Spleen (tissue), 7 donors: ENCODE data around the gene PARP6.

Experiments
- CTCF ChIP-seq, 11 experiments: fragments of 200-600 bp in 7 of 11; fragments of 450-650 bp in 4 of 11; sonication (generic) in 4 of 11; IDR thresholded peaks in 8 of 11; conservative IDR thresholded peaks in 3 of 11; 1 replicate in 7 of 11; 2 replicates in 4 of 11; pipeline versions ENCODE4 v1.4.0 to v1.8.0; 2016 to 2021; ENCODE audit warnings: antibody characterized with exemption in 11 of 11, inconsistent platforms in 4 of 11, mild to moderate bottlenecking in 1 of 11
- POLR2A ChIP-seq, 3 donors: fragments of 450-650 bp; IDR thresholded peaks; one replicate each; pipeline ENCODE4 v1.5.1; 2017; ENCODE audit warnings: antibody characterized with exemption in 3 of 3, mild to moderate bottlenecking in 1 of 3
- POLR2AphosphoS5 ChIP-seq, 3 donors: sonication (generic); formaldehyde crosslinking; IDR thresholded peaks; one replicate each; pipeline ENCODE4 v1.5.1; 2017; ENCODE audit warnings: antibody characterized with exemption in 3 of 3
- donor health status: DM: no; HTN: no; CAD: no; lungs with moderate emphysema.
- donor health status: DM: no; HTN: no; CAD: no.
- donor health status: DM: no; HTN: no; CAD: no.

- no peak for TF ChIP-seq CTCF (IDR thresholded peaks at IDR 0.05 in 8 of 11, conservative IDR thresholded peaks at IDR 0.05 in 3 of 11)
- TF ChIP-seq POLR2AphosphoS5 (IDR thresholded peaks at IDR 0.05): peak in 1 of 3 donors; percentile 65
- no peak for TF ChIP-seq POLR2A (IDR thresholded peaks at IDR 0.05)
Observed at GRCh38 chr15:72237029-72237852, 35.1 kb downstream of the PARP6 start.
